HPDE6-E6E7 (cell line): ENCODE measurements around the gene ADGRD2.

Experiments
- DNase-seq: peaks from one replicate; pipeline ENCODE4 v3.0.0; 2011; ENCODE audit warnings: missing footprints; ENCODE audit errors: extremely low spot score

Gene ADGRD2

GRCh38 chr9:124456341-124457078 lies 6.3 kb downstream of the ADGRD2 start:
- DNase-seq, result no peak

DNA sequence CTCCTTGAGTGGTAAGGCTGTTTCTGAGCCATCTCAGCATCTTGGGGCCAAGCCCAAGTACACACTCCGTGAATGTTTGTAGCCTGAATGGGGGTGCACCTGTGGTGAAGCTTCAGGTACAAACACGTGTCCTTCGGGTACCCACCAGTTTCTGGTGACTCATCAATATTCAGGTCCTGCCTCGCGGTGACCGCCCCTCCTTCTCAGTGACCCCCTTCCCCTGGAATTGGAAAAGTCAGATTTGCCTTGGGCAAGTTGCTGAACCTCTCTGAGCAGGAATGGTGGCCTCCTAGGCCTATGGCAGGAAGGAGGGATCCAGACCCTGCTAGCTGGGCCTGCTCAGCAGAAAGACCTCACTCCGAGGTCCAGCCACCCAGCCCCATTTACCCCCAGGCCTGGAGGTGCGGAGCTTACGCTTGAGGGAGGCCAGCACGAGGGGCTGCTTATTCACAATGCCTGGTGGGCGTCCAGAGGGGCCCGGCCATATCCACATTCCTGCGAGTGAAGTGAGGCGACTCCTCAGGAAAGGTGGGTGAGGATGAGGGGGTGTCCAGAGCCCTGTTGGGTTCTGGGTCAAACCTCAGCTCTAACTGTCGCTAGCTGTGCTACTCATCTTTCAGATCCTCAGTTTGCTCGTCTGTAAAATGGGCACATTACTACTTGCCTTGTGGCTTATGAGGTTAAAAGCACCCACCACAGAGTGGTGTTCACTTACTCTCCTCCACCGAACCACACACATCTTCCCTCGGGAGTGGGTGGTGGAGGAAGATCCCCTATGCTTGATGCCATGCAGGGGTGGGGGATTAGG lies 7.0 kb downstream of the ADGRD2 start:
- DNase-seq, result no peak

DNA sequence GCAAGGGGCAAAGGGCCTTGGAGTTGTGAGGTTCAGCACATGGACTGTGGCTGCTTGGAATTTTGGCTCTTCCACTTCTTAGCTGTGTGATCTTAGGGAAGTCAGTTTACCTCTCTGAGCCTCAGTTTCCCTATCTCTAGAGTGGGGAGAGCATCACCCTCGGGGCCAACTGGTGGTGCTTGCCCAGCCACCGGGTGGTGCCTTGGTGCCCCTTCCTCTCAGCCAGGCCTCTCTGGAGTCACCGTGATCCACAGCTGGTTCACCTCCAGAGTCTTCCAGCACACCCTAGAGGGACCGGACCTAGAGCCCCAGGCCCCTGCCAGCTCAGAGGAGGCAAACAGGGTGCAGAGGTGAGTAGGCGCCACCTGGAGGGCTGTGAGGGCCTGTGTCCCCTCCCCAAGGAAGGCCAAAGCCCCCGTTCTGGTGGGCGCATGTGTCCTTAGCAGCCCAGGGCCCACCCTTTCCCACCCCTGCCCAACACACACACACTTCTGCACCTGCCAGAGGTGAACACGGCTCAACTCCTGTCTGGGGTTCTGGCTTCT lies 7.7 kb downstream of the ADGRD2 start:
- no peak for DNase-seq

DNA sequence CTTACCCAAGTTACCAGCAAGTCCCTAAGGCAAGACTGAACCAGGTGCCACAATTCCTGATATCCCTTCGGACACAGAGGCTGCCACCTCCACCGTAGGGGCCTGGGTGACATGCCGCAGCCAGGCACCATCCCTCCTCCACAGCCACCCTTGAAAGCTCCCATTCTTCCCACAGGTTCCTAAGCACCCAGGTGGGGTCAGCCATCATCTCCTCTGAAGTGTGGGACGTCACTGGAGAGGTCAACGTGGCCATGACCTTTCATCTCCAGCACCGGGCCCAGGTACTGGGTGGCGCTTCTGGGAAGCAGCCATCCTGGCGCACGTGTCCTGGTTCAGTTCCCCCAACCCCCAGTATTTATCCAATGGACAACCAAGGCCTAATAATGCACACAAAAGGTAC lies 8.2 kb downstream of the ADGRD2 start:
- no peak for DNase-seq

GRCh38 chr9:124462739-124463138 lies 12.5 kb downstream of the ADGRD2 start:
- DNase-seq, result no peak

DNA sequence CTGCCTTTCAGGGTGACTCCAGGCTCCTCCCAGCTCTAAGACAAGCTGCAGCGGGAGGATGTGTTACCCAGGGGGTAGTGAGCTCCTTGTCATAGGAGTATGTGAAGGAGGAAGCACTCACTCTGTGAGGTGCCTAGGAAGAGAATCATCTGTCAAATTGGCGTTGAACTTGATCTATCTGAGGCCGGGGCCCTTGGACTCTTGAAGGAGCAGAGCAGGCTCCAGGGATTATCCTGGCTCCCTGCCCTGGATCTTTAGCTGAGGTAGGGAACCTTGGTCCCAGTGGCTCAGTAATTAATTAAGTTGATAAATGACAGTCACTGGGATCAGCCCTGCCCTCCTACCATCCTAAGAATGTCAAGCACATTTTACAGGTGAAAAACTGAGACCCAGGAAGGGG lies 15.5 kb downstream of the ADGRD2 start:
- DNase-seq, result no peak

GRCh38 chr9:124467410-124468060 lies 17.3 kb downstream of the ADGRD2 start:
- no peak for DNase-seq

GRCh38 chr9:124468061-124468740 lies 17.9 kb downstream of the ADGRD2 start:
- DNase-seq, result no peak

- no peak for DNase-seq
Measured at GRCh38 chr9:124469011-124469832, 19.0 kb downstream of the ADGRD2 start.

DNA sequence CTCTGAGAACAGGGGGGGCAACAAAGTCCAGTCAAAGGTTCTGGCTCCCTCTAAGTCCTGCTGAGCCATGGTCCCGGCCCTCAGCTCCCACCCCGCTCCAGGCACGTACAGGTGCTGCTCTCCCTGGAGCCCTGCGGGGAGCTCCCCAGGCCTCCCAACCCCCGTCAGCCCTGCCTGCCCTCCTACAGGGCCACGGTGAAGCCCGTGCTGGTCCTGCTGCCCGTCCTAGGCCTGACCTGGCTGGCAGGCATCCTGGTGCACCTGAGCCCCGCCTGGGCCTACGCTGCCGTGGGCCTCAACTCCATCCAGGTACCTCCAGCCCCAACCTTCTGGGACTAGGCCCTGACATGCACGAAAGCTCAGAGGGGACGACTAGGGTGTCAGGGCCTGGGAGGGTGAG lies 20.1 kb downstream of the ADGRD2 start:
- DNase-seq, result no peak

- no peak for DNase-seq
Measured at GRCh38 chr9:124470726-124471125, 20.5 kb downstream of the ADGRD2 start.

GRCh38 chr9:124471761-124472160 lies 21.5 kb downstream of the ADGRD2 start:
- DNase-seq, result no peak

DNA sequence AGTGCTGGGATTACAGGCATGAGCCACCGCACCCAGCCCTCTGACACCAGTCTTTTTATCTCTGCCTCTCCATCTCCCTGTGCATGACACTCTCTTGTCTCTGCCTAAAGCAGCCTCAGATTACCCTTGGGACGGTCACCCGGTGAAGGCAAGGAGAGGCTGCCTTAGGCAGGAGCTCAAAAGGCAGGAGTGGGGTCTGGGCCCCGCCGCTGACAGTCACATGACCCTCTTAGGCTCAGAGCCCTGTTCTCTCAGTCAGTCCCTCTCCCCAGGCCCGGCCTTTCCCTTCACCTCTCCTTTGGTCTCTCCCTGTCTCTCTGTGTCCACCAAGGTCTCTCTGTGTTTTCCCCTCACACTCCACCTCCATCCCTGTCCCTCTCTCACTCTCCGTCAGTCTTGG lies 22.5 kb downstream of the ADGRD2 start:
- DNase-seq, result no peak

- no peak for DNase-seq
Measured at GRCh38 chr9:124473310-124473709, 23.1 kb downstream of the ADGRD2 start.

- no peak for DNase-seq
Measured at GRCh38 chr9:124474151-124474550, 23.9 kb downstream of the ADGRD2 start.

- DNase-seq, result no peak
Measured at GRCh38 chr9:124475158-124475867, 25.1 kb downstream of the ADGRD2 start.

DNA sequence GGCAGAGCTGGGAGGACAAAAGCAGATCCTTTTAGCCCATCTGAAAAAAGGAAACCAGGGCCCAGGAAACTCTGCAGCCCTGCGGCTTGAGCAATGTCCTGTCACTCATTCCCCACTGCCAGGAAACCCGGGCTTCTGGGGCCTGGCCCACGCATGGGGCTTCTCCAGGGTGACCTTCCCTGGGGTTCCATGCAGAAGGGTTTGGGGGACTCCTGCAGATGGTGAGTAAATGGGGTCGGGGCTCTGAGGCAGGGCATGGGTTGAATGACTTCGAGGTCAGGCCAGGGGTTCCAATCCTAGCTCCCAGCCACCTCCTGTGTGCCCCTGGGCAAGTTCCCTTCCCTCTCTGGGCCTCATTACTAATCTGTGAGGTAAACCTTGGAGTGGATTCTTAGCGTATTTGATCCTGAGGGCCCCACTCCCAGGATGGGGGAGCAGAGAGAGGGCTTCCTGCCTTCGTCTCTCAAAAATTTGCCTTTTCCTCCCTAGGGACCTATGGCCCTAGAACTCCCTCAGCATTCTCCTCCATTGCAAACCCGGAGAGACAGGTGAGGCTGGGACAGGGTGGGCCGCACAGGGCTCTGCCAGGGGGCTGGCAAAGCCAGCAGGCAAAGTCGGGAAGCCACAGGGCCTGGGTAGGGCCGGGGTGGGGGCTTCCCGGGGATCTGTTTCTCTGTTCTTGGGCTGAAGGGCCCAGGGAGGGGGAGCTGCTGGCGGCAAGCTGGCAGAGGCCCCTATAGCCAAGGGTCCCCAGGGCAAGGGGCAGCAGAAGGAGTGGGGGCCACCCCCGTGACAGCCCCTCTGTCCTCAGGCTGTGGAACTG lies 25.8 kb downstream of the ADGRD2 start:
- no peak for DNase-seq

DNA sequence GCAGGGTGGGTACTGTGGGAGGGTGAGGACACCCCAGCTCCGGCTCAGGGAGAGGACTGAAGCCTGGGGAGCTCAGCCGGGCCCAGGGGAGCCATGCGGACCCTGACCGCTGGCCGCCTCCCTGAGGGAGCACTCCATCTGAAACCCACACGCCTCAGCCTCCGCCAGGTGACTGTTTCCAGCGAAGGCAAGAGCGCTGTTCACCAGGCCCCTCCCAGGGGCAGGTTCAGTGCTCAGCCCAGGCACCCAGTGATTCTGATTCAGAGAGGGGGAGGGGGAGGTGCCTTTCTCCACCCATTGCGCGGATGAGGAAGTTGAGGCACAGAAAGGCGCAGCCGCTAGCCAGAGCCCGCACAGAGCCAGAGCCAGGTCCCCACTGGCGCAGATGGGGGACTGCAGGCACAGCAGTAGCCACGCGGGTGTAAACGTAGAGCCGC lies 27.0 kb downstream of the ADGRD2 start:
- DNase-seq, result no peak

GRCh38 chr9:124477648-124478285 lies 27.5 kb downstream of the ADGRD2 start:
- no peak for DNase-seq
